ENCODE measurements around the gene ZFAND6.
"Not testable (repeated sequence)": the region's sequence is repeated elsewhere in the genome, so short reads cannot be mapped to it uniquely, and the experiment has no call there.

The ZFAND6 gene

DNA sequence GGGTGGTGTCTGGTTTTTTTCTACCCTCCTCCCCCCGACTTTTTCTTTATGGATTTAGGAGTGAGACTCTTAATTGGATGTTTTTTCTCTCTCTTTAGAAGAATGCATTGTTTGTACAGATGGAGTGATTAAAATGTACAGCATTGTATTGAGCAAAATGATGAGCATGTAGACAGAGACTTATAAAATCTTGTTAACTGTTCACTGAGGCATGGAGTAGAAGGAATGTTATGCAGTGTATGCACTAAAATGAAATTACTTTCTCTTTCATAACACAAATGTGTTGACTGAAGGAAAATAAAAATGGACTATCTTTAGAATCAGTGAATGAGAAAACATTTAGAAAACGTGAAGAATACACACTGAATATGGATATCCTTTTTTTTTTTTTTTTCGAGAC, 39.8 kb downstream of the ZFAND6 start:
- DNase-seq (ENCODE audit: low spot score) = no peak

- not testable (repeated sequence) for DNase-seq (ENCODE audit: low spot score)
These were observed 40.2 kb downstream of the ZFAND6 start for GRCh38 chr15:80099662-80100061.

- DNase-seq (ENCODE audit: low spot score) = no peak
These were observed 40.8 kb downstream of the ZFAND6 start for GRCh38 chr15:80100247-80100646.

DNA sequence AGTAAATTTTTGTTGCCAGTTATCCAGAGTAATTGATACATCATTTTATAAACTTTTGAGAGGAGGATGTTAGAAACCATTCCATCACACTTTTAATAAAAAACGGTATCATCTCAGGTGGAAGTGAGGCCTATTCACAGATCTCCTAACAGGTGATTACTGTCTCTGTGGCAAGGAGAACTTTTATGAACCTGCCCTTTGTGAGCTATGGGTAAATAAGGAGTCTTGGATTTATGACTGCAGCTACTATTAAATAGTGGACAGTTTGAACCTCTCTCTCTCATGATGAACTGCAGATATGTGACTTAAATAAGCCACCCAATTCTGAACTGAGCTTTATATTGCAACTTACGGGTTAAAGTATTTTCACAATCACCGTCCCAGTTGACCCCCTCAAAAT, 45.7 kb downstream of the ZFAND6 start:
- DNase-seq (ENCODE audit: low spot score) = no peak

DNA sequence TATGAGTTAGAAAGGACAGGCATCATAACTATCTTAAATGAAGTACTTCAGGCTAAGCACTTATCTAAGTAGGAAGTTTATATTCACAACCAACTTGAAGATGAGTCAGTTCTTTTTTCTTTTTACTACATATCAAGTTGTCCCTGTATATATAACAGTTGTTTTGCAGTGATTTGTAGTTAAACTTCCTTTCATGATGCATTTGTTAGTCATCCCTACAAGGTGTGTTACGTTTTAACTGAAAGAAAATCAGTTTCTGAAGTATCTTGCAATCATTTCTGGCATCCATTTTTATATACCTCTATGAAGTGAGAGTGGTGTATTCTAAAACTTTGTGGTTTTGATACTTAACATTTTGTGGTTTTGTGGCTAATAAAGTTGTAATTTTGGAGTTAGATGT, 46.1 kb downstream of the ZFAND6 start:
- DNase-seq (ENCODE audit: low spot score) = peak; percentile 68

DNA sequence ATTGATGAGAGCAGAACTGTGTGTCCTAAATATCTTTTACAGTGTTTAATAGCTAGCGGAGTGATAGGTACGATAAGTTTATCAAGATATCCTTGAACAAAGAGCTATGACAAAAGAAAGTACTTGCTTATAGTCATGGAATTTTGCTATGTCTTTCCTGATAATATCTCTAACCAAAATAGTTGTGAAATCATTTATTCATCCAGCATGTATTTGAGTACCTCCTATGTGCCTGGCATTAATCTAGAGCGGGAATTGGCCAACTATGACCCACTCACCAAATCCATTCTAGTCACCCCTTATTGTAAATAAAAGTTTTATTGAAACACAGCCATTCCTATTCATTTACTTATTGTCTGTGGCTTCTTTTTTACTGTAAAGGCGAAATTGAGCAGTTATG, 46.6 kb downstream of the ZFAND6 start:
- DNase-seq (ENCODE audit: low spot score) = no peak

GRCh38 chr15:80107204-80107603, 47.7 kb downstream of the ZFAND6 start:
- no peak for DNase-seq (ENCODE audit: low spot score)

GRCh38 chr15:80107774-80108173, 48.3 kb downstream of the ZFAND6 start:
- DNase-seq (ENCODE audit: low spot score) = no peak

- DNase-seq (ENCODE audit: low spot score) = no peak
These were observed 49.9 kb downstream of the ZFAND6 start for GRCh38 chr15:80109388-80109787.

DNA sequence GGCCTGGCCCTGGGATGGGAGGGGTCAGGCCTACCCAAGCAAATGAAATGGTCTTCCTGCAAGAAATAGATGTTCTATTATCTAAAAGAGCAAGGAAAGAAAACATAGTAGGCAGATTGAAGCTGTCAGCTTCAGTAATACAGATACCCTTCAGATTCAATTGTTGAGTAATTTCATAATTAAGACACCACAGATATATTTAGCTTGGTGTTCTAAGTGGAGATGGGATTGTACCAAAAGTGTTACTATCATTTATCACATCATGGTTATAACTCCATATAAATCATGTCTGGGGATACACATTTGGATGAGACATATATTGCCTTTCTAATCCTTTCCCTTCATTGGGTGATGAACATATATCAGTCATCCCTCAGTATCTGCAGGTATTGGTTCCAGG, 51.4 kb downstream of the ZFAND6 start:
- no peak for DNase-seq (ENCODE audit: low spot score)

GRCh38 chr15:80114114-80114513, 54.6 kb downstream of the ZFAND6 start:
- no peak for DNase-seq (ENCODE audit: low spot score)

DNA sequence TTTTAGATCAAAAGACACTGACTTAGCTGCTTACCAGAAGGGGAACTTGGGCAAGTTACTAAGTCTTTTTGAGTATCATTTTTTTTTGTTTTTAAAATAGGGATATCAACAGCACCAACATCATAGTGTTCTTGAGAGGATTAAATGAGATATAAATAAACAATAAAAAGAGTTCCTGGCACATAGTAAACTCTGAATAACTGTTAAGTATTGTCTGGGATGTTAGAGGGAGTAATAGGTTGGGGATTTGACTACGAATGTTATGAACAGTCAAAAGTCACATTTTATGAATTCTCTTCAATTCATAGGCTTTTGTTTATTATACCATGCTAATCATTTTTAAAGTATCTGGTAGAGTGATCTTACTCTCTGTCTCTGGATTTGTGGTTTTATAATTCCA, 55.5 kb downstream of the ZFAND6 start:
- DNase-seq (ENCODE audit: low spot score) = no peak

DNA sequence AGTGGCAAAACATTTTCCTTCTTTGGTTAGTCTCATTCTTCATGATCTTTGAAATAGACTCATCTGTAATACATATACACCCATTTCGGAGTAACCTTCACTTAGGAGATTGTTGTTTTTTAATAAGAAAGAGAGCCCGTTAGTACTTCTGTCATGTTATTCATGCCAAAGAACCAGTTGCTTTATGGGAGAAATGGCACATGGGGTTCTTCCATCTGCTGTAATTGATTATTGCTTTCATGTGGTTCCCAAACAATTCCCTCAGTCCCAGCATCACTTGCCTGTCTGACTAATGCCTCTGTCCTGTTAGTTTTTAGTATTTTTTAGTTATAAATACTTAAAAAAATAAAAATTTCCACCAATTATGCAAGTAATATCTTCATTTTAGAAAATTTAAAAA, 59.5 kb downstream of the ZFAND6 start:
- DNase-seq (ENCODE audit: low spot score) = no peak

GRCh38 chr15:80120636-80121035, 61.2 kb downstream of the ZFAND6 start:
- no peak for DNase-seq (ENCODE audit: low spot score)

GRCh38 chr15:80121546-80121945, 62.1 kb downstream of the ZFAND6 start:
- peak; percentile 10 for DNase-seq (ENCODE audit: low spot score)

DNA sequence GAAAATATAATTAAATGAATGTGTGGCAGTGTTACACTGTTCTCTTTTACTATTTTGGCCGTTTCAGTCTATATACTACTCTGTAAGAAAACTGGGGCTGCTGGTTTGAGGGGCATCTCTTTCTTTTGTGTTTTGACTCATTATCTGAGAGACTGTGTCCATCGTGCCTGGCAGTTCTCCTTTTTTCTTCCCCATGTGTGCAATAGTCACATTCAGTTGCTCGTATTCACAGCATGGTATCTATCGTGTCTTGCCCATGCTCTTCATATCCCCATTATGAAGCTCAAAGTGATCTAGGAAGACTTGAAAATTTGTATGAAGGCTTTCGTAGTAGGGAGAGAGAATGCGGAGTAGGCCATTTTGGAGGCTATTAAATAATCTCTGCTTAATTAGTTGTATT, 63.6 kb downstream of the ZFAND6 start:
- DNase-seq (ENCODE audit: low spot score) = no peak

DNA sequence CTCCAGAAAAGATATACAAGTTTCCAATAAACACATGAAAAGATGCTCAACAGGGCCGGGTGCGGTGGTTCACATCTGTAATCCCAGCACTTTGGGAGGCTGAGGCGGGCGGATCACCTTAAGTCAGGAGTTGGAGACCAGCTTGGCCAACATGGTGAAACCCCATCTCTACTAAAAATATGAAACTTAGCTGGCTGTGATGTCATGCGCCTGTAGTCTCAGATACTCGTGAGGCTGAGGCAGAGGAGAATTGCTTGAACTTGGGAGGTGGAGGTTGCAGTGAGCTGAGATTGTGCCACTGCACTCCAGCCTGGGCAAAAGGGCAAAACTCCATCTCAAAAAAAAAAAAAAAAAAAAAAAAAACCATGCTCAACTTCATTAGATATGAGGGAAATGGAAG, 67.8 kb downstream of the ZFAND6 start:
- DNase-seq (ENCODE audit: low spot score) = not testable (repeated sequence)

DNA sequence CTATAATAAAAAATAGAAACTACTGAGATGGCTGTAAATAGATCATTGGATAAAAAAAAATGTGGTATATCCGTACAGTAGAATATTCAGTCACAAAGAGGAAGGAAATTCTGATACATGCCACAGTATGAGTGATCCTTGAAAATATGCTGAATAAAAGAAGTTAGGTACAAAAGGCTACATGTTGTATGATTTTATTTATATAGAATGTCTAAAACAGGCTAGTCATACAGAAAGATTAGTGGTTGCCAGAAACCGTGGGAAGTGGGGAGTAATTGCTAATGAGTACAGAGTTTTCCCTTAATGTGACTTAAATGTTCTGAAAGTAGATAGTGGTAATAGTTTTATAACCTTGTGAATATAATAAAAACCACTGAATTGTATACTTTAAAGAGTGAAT, 68.4 kb downstream of the ZFAND6 start:
- no peak for DNase-seq (ENCODE audit: low spot score)

GRCh38 chr15:80132382-80132781, 72.9 kb downstream of the ZFAND6 start:
- no peak for DNase-seq (ENCODE audit: low spot score)

GRCh38 chr15:80136854-80137253, 77.4 kb downstream of the ZFAND6 start:
- DNase-seq (ENCODE audit: low spot score) = no peak

DNA sequence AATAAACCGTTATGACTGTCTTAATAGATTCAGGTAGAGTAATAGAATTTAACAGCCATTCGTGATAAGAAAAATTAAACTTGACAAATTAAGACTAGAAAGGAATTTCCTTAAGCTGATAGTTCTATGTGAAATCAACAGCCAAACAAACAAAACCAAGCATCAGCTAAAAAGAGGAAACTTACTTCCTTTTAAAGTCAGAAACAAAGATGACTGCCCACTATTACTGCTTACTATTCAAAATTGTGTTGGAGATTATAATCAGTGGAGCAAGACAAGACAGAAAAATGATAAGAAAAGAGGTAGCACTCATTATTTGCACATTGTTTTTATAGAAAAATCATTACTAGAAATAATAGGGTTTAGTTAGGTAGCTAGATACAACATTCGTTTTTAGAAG, 79.5 kb downstream of the ZFAND6 start:
- DNase-seq (ENCODE audit: low spot score) = no peak

- no peak for DNase-seq (ENCODE audit: low spot score)
These were observed 81.4 kb downstream of the ZFAND6 start for GRCh38 chr15:80140909-80141308.

- DNase-seq (ENCODE audit: low spot score) = peak; percentile 11
These were observed 82.6 kb downstream of the ZFAND6 start for GRCh38 chr15:80141916-80142598.

GRCh38 chr15:80142646-80143045, 83.2 kb downstream of the ZFAND6 start:
- no peak for DNase-seq (ENCODE audit: low spot score)

DNA sequence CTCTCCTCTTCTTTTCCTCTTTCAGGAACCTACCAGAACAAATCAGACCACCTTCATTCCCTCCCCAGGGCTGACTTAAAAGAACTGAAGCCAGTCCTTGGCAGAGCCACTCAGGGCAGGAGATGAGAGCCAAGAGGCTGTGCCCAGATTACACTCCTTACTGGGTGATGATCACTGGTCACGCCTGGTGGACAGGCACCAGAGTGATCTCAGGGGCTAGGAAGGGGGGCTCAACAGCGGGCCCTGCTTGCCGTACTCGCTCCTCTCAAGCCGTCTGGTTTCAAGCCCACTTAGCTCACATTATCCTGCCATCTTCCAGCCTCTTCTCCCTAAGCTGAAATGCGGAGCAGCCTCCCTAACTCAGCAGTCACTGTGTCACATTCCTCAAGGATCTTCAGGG, 91.7 kb downstream of the ZFAND6 start:
- DNase-seq (ENCODE audit: low spot score) = no peak
